ENCODE data around the gene EFHD2.
A peak's percentile ranks its signal among the peaks of the same experiment; 100 is the strongest.

EFHD2 gene

GRCh38 chr1:15409388-15410222 lies at the start of gene EFHD2:
TSS of gene EFHD2 (plus strand) at chr1:15409888. CDS start at chr1:15409972, 84 bp downstream.
- TF ChIP-seq CTCF (IDR thresholded peaks at IDR 0.05; ENCODE audit: borderline replicate concordance, insufficient read depth, low read depth, low read length) = no peak
- peak within 1 kb of the TSS; percentile 83 for H3K4me3 ChIP-seq (ENCODE audit: low read depth, low read length)

- H3K4me3 ChIP-seq (ENCODE audit: low read depth, low read length) = no peak overlapping the region
- TF ChIP-seq CTCF (IDR thresholded peaks at IDR 0.05; ENCODE audit: borderline replicate concordance, insufficient read depth, low read depth, low read length) = no peak
Observed at GRCh38 chr1:15360700-15361099, 49.0 kb upstream of the EFHD2 start.

- no peak overlapping the region for H3K4me3 ChIP-seq (ENCODE audit: low read depth, low read length)
- TF ChIP-seq CTCF (IDR thresholded peaks at IDR 0.05; ENCODE audit: borderline replicate concordance, insufficient read depth, low read depth, low read length) = no peak
Observed at GRCh38 chr1:15362096-15362736, 47.5 kb upstream of the EFHD2 start.

- H3K4me3 ChIP-seq (ENCODE audit: low read depth, low read length) = no peak overlapping the region
- no peak for TF ChIP-seq CTCF (IDR thresholded peaks at IDR 0.05; ENCODE audit: borderline replicate concordance, insufficient read depth, low read depth, low read length)
Observed at GRCh38 chr1:15362737-15363128, 47.0 kb upstream of the EFHD2 start.

- H3K4me3 ChIP-seq (ENCODE audit: low read depth, low read length) = no peak overlapping the region
- TF ChIP-seq CTCF (IDR thresholded peaks at IDR 0.05; ENCODE audit: borderline replicate concordance, insufficient read depth, low read depth, low read length) = 0 out of 2 replicates have a peak, but pooled peaks have one; percentile 1
Observed at GRCh38 chr1:15364740-15365139, 44.9 kb upstream of the EFHD2 start.

GRCh38 chr1:15368888-15369287 lies 40.8 kb upstream of the EFHD2 start:
- no peak overlapping the region for H3K4me3 ChIP-seq (ENCODE audit: low read depth, low read length)
- TF ChIP-seq CTCF (IDR thresholded peaks at IDR 0.05; ENCODE audit: borderline replicate concordance, insufficient read depth, low read depth, low read length) = no peak

- H3K4me3 ChIP-seq (ENCODE audit: low read depth, low read length) = no peak overlapping the region
- no peak for TF ChIP-seq CTCF (IDR thresholded peaks at IDR 0.05; ENCODE audit: borderline replicate concordance, insufficient read depth, low read depth, low read length)
Observed at GRCh38 chr1:15370268-15370667, 39.4 kb upstream of the EFHD2 start.
